Caco-2 (cell line): Measurements from ENCODE around the gene FUT6. TPM values are rescaled to one million over a fixed set of nuclear protein-coding genes. Genes with fewer than 3 reads are reported as not detected.

Experiments
- BruUV-seq: library from RNA; stranded (reverse); fragments of 400-500 nt; replicated peaks from 2 replicates; lab custom pipeline; 2021; lab: Mats Ljungman, UMichigan
- CTCF ChIA-PET: fragments of 300-600 bp; sonication (Branson Sonifier 250); formaldehyde crosslinking; loops from one replicate; lab custom pipeline; 2022; ENCODE audit warnings: antibody characterized with exemption; lab: Charles Lee
- POLR2A ChIA-PET: fragments of 300-600 bp; sonication (Branson Sonifier 250); formaldehyde crosslinking; loops from one replicate; lab custom pipeline; 2022; ENCODE audit warnings: antibody characterized with exemption; lab: Charles Lee
- DNase-seq, 2 experiments: peaks; one replicate each; pipeline versions ENCODE4 v3.0.0 to v3.0.0-alpha.2; 2020 to 2022
- H3K27me3 ChIP-seq: replicated peaks from 2 replicates; pipeline ENCODE4 v1.6.0; 2011; ENCODE audit warnings: low read length; ENCODE audit not compliant: control insufficient read depth, insufficient read depth
- H3K36me3 ChIP-seq: 2 replicates; pipeline ENCODE4 v1.5.1; 2011; ENCODE audit warnings: low read length; ENCODE audit not compliant: control insufficient read depth, insufficient read depth
- H3K4me1 ChIP-seq: fragments of 250-450 bp; sonication (Bioruptor Pico); 2 replicates; pipeline ENCODE4 v1.5.1; 2020; ENCODE audit warnings: mild to moderate bottlenecking
- H3K4me3 ChIP-seq: 2 replicates; pipeline ENCODE4 v1.5.1; 2011; ENCODE audit warnings: low read depth, mild to moderate bottlenecking, control low read depth, low read length
- H3K9me3 ChIP-seq: fragments of 250-450 bp; sonication (Bioruptor Pico); 2 replicates; pipeline ENCODE4 v1.5.1; 2020; ENCODE audit warnings: mild to moderate bottlenecking, moderate library complexity
- H3K27ac Mint-ChIP-seq: one replicate; pipeline ENCODE4 v1.8.0; 2022; ENCODE audit warnings: mixed read lengths; ENCODE audit not compliant: unreplicated experiment
- H3K27me3 Mint-ChIP-seq: one replicate; pipeline ENCODE4 v1.8.0; 2022; ENCODE audit warnings: mixed read lengths; ENCODE audit not compliant: insufficient read depth, unreplicated experiment
- H3K36me3 Mint-ChIP-seq: one replicate; pipeline ENCODE4 v1.8.0; 2022; ENCODE audit warnings: mild to moderate bottlenecking, mixed read lengths; ENCODE audit not compliant: insufficient read depth, unreplicated experiment
- H3K4me1 Mint-ChIP-seq: one replicate; pipeline ENCODE4 v1.8.0; 2022; ENCODE audit warnings: low read depth, mixed read lengths; ENCODE audit not compliant: unreplicated experiment
- H3K4me3 Mint-ChIP-seq: one replicate; pipeline ENCODE4 v1.8.0; 2022; ENCODE audit warnings: mild to moderate bottlenecking, moderate library complexity, mixed read lengths; ENCODE audit not compliant: unreplicated experiment
- H3K9me3 Mint-ChIP-seq: one replicate; pipeline ENCODE4 v1.8.0; 2022; ENCODE audit warnings: mixed read lengths; ENCODE audit not compliant: unreplicated experiment
- intact Hi-C: fragments of 100-400 bp; cut with micrococcal nuclease; formaldehyde crosslinking; loops from one replicate; pipeline ENCODE4 v1.10.0; 2022; ENCODE audit not compliant: unreplicated experiment
- total RNA-seq: library from RNA; stranded (reverse); gene quantifications from 2 replicates; pipeline ENCODE4 v1.2.3, GENCODE V29; 2022
- TF ChIP-seq, protein P1 (sequence below), 2 experiments: fragments of 200-600 bp in 1 of 2; IDR thresholded peaks; 1 replicate in 1 of 2; 2 replicates in 1 of 2; pipeline versions ENCODE4 v1.5.1 to v1.8.0; 2011 to 2022; ENCODE audit warnings: antibody characterized with exemption in 1 of 2, control low read depth in 1 of 2, inconsistent platforms in 1 of 2, low read depth in 1 of 2, low read length in 1 of 2, mild to moderate bottlenecking in 1 of 2, moderate library complexity in 1 of 2; ENCODE audit not compliant: insufficient read depth in 1 of 2, severe bottlenecking in 1 of 2, unreplicated experiment in 1 of 2

Gene FUT6
- total RNA-seq, 1 experiment from 2014 or later, result not detected

DNA sequence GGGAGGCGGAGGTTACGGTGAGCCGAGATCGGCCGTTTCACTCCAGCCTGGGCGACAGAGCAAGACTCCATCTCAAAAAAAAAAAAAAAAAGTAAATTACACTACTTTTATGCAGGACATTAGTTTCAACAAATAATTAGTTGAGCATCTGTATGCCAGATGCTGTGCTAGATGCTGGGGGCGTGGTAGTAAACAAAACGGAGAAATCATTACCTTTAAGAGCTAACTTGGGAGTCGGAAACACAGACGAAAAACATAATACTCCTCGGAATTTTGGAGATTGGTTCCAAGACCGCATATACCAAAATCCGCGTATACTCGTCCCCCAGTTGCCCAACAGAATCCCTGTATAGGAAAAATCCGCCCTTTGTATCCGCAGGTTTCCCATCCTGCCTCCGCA, 47.3 kb downstream of the FUT6 start:
- ChIA-PET POLR2A (no interaction called here), CTCF (interaction anchor here (0.6 to 1.9 kb wide), 2 partner anchors 10 to 12 kb away, joined by 3 to 11 read pairs; no protein-coding TSS in a partner anchor)
- no peak overlapping the region for H3K4me3 ChIP-seq
- no peak for DNase-seq
- Mint-ChIP-seq H3K27ac (no peak overlapping the region), H3K4me1 (no peaks in the 10 kb centered on the region), H3K27me3 (no peaks in the 10 kb centered on the region), H3K4me3 (no peak overlapping the region), H3K36me3 (peaks cover 40% of the 10 kb centered on the region), H3K9me3 (no peaks in the 10 kb centered on the region)
- H3K27me3 ChIP-seq, result no peaks in the 10 kb centered on the region
- BruUV-seq, result no TSS peak
- H3K4me1 ChIP-seq, result no peaks in the 10 kb centered on the region
- H3K36me3 ChIP-seq, result peaks cover 4% of the 10 kb centered on the region; the same call in 1 of the 2 replicates
- intact Hi-C loops, result loop anchor here (5.0 kb wide), 1 partner anchor 70 kb away; the partner anchor contains the start of genes CATSPERD and LONP1
- no peaks in the 10 kb centered on the region for H3K9me3 ChIP-seq
- TF ChIP-seq, protein P1, sequence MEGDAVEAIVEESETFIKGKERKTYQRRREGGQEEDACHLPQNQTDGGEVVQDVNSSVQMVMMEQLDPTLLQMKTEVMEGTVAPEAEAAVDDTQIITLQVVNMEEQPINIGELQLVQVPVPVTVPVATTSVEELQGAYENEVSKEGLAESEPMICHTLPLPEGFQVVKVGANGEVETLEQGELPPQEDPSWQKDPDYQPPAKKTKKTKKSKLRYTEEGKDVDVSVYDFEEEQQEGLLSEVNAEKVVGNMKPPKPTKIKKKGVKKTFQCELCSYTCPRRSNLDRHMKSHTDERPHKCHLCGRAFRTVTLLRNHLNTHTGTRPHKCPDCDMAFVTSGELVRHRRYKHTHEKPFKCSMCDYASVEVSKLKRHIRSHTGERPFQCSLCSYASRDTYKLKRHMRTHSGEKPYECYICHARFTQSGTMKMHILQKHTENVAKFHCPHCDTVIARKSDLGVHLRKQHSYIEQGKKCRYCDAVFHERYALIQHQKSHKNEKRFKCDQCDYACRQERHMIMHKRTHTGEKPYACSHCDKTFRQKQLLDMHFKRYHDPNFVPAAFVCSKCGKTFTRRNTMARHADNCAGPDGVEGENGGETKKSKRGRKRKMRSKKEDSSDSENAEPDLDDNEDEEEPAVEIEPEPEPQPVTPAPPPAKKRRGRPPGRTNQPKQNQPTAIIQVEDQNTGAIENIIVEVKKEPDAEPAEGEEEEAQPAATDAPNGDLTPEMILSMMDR (IDR thresholded peaks at IDR 0.05; ENCODE audit: insufficient read depth in 1 of 2, low read depth in 1 of 2, low read length in 1 of 2, severe bottlenecking in 1 of 2, unreplicated experiment in 1 of 2), result no peak

DNA sequence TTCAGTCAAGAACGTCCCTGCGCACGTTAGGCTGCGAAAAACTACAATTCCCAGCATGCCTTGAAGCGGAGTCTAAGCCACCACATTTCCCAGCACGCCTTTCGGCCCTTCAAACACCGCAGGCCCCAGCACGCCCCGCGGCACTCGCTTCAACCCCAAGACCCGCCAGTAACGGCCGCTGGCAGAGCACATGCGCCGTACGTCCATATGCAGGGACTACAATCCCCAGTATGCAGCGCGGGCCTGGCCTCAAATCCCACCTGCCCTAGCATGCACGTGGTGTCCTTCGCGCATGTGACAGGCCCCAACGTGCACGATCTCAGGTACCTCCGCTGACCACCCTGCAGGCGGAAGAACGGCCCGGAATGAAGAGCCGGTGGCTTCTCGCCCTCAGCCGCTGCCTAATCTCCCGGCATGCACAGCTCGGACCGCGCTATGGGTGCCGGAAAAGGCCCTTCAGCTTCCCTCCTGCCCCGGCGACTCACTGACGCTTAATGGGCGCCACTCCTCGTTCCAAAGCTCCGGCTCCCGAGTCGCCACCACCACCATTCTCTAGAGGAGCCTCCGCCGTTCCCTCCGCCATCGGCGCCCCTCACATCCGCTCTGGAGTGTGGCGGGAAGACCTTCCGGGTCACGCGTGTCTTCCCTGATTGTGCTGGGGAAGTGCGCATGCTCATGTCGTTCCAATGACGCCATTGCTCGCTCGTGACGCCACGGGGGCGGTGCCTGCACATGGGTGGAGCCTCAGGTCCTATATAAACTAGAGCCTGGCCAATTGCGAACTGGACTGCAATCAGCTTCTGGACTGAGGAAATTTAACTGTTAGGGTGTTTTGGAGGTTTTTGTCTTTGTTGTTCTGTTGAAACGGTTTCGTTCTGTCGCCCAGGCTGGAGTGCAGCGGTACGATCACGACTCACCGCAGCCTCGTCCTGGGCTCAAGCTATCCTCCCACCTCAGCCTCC, 48.7 kb downstream of the FUT6 start, which contains the start of gene DUS3L:
Gene DUS3L (minus strand): TSS at position 605 of the 962 bp plus-strand sequence. CDS start 22 bp downstream, at position 583.
- H3K27me3 ChIP-seq, result no peaks in the 10 kb centered on the region
- H3K36me3 Mint-ChIP-seq, result peaks cover 54% of the 10 kb centered on the region
- peak within 1 kb of the TSS; percentile 100 for H3K27ac Mint-ChIP-seq
- H3K9me3 ChIP-seq, result no peaks in the 10 kb centered on the region
- peak within 1 kb of the TSS; percentile 98 for H3K4me3 Mint-ChIP-seq
- TF ChIP-seq, protein P1 (IDR thresholded peaks at IDR 0.05; ENCODE audit: insufficient read depth in 1 of 2, low read depth in 1 of 2, low read length in 1 of 2, severe bottlenecking in 1 of 2, unreplicated experiment in 1 of 2), result no peak
- intact Hi-C loops, result loop anchor here (1.0 to 5.0 kb wide), 3 partner anchors 18 to 111 kb away; partner anchors contain the start of genes CATSPERD, LONP1 and MICOS13
- H3K4me1 Mint-ChIP-seq, result no peaks in the 10 kb centered on the region
- peaks cover 4% of the 10 kb centered on the region; the same call in 1 of the 2 replicates for H3K36me3 ChIP-seq
- H3K27me3 Mint-ChIP-seq, result no peaks in the 10 kb centered on the region
- TSS peak; percentile 87 for BruUV-seq
- no peaks in the 10 kb centered on the region for H3K4me1 ChIP-seq
- ChIA-PET CTCF (interaction anchor here (0.5 to 1.9 kb wide), 2 partner anchors 11 to 13 kb away, joined by 4 to 11 read pairs; no protein-coding TSS in a partner anchor), POLR2A (interaction anchor here (0.5 to 0.7 kb wide), 2 partner anchors 17 to 18 kb away, joined by 3 to 4 read pairs; no protein-coding TSS in a partner anchor)
- H3K4me3 ChIP-seq, result peak within 1 kb of the TSS; percentile 86
- DNase-seq, result peak; percentile 96 to 98
- H3K9me3 Mint-ChIP-seq, result no peaks in the 10 kb centered on the region
